Measurements from ENCODE around the gene SH3BP2.

The SH3BP2 gene

GRCh38 chr4:2790583-2791517 lies 2.0 kb upstream of the SH3BP2 start:
- DNase-seq (ENCODE audit: low read depth): no peak

GRCh38 chr4:2791518-2792395 lies 1.1 kb upstream of the SH3BP2 start:
- DNase-seq (ENCODE audit: low read depth): no peak

- no peak for DNase-seq (ENCODE audit: low read depth)
Observed at GRCh38 chr4:2792396-2792710, 532 bp upstream of the SH3BP2 start.

- DNase-seq (ENCODE audit: low read depth): no peak
Observed at GRCh38 chr4:2793586-2794485, 951 bp downstream of the SH3BP2 start.

GRCh38 chr4:2794486-2795299 lies 1.8 kb downstream of the SH3BP2 start:
- DNase-seq (ENCODE audit: low read depth): no peak

GRCh38 chr4:2795300-2795892 lies 2.5 kb downstream of the SH3BP2 start:
- DNase-seq (ENCODE audit: low read depth): no peak

- DNase-seq (ENCODE audit: low read depth): no peak
Observed at GRCh38 chr4:2795893-2796848, 3.3 kb downstream of the SH3BP2 start.

GRCh38 chr4:2796849-2797544 lies 4.1 kb downstream of the SH3BP2 start:
- no peak for DNase-seq (ENCODE audit: low read depth)

- no peak for DNase-seq (ENCODE audit: low read depth)
Observed at GRCh38 chr4:2797545-2798305, 4.8 kb downstream of the SH3BP2 start.

- DNase-seq (ENCODE audit: low read depth): no peak
Observed at GRCh38 chr4:2798399-2799223, 5.7 kb downstream of the SH3BP2 start.

GRCh38 chr4:2799224-2799911 lies 6.5 kb downstream of the SH3BP2 start:
- no peak for DNase-seq (ENCODE audit: low read depth)

GRCh38 chr4:2799971-2800690 lies 7.2 kb downstream of the SH3BP2 start:
- no peak for DNase-seq (ENCODE audit: low read depth)

- no peak for DNase-seq (ENCODE audit: low read depth)
Observed at GRCh38 chr4:2800691-2801596, 8.1 kb downstream of the SH3BP2 start.

GRCh38 chr4:2802618-2803531 lies 10.0 kb downstream of the SH3BP2 start:
- DNase-seq (ENCODE audit: low read depth): no peak
